GM19035 (cell line): ENCODE data around the gene ZFYVE27.

Experiments
- ATAC-seq: cut with Tn5 transposase; IDR thresholded peaks from one replicate; pipeline ENCODE4 v1.9.1; 2021; ENCODE audit not compliant: unreplicated experiment

The ZFYVE27 gene

DNA sequence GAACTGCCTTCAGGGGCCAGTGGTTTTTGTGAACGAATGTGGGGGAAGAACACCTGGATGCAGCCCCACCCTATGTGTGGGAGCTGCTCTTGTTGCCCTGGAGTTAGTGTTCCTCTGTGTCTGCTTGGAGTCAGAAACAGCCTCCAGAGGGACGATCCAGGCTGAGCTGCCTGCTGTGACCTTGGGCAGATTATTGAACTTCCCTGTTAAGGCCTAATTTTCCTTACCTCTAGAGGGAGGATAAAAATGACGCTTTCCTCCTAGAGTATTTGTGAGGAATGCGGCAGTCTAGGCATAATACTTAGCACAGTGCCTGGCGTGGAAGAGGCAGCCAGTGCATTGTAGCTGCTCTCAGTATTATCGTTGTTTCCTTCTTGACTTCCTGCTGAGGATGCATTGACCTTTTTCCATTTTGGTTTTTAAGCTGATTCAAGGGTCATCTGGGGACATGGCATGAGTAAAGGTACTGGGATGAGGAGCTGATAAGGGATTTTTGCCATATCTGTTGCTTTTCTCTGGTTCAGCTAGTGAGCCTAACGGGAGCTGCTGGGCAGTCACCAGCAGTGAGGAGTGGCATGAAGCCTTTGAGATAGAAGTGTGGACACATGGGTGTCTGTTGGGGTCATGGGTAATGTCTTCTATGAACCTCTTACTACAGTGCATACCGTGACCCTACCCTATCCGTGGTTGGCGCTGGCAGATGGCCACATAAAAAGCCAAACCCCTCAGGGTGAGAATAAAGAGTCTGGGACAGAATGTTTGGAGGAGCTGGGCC is 6.4 kb downstream of the ZFYVE27 start:
- ATAC-seq = no peak

DNA sequence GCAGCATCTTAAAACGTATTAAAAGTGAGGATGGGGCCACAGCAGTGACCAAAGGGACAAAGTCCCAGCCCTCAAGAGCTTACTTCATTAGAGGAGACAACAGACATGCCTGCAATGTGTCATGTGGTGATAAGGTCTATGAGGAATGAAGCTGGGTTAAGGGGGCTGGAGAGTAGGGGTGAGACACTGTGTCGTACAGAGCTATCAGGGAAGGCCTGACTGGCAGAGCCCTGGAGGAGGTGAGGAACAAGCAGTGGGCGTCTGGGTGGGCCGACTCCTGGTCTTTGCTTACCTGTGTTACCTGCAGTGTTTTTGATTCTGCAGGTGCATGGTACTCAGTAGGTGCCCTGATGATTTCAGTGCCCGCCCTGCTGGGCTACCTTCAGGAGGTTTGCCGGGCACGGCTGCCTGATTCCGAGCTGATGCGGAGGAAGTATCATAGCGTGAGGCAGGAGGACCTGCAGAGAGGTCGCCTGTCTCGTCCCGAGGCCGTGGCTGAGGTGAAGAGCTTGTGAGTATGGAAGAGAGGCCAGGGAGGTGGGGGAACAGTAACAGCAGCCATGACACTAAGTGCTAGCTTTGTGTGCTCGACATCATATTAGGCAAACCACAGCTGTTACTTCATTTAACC is 7.6 kb downstream of the ZFYVE27 start:
- ATAC-seq = no peak

DNA sequence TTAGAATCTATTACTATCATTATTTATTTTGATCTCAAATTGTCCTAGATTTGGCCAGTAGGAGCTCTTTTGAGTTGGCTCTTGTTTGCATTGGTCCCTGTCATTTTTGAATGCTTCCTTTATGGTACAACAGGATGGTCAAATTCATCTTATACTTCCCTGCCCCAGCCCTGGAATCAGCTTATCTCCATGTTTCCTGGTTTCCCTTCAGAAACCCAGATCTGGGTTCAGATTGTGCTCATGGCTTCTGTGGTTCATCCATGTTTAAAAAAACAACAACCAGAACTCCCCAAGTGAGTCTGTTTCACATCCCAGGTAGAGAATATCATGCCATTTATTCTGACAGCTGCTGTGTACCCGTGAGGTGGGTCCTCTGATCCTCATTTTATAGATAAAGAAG is 10.6 kb downstream of the ZFYVE27 start:
- no peak for ATAC-seq

DNA sequence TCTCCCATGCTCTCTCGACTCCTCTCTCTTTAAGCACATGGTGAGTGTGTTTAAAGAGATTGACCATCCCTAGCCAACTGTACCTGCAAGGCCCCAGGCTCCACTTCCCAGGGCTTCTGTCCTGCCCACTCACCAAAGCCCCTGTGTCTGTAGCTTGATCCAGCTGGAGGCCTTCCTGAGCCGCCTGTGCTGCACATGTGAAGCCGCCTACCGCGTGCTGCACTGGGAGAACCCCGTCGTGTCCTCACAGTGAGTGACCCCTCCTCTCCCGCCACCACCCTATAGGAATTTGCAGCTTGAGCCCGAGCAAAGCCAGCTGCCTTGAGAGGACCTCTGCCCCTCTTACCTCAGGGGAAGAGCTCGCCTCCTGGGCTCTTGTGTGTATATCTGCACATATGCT is 11.2 kb downstream of the ZFYVE27 start:
- no peak for ATAC-seq

DNA sequence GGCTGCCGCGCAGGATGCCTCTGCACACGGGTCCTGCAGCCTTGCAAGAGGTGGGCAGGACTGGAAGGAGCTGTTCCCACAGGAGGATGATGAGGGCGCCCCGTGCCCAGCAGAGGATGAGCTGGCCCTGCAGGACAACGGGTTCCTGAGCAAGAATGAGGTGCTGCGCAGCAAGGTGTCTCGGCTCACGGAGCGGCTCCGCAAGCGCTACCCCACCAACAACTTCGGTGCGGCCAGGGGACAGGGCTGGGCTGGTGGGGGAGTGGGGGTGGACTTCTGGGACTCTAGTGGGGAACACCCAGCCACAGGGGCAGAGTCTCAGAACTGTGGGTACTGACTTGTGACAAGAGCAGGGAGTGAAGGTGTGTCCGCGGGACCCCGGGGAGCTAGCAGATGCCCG is 16.0 kb downstream of the ZFYVE27 start:
- no peak for ATAC-seq

DNA sequence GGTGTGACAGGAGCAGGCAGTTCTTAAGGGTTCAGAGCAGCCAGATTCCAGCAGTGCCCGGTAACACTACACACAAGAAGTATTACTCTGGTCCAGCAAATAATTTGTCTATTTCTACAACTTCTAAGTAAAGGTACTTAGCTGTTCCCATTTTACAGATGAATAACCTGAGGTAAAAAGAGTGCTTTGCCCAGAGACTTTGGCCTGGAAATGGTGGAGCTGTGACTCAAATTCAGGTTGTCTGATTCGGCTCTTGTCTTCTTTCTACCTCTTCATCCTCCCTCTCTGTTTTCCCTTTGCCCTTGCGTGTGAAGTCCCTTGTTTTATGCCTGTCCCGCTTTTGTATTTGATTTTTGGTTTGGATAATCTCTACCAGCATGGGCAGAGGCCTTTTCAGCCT is 17.8 kb downstream of the ZFYVE27 start:
- no peak for ATAC-seq

DNA sequence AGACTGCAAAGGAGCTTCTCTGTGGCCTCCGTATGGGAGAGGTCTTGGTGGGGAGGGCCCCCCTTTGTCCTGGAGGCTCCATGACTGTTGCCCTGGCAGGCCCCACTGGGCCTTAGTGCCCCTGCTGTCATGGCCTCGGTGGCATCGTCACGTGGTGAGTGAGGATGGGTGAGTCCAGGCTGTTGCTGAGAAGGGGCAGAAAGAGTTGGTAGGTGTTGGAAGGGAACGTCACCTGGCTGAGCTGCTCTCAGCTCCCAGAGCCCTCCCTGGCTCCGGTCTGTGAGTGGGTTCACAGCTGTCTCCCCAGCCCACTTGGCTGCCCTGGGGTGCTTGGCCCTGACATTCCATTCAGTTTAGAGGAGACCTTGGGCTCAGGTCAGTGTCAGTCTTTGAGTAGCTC is 18.8 kb downstream of the ZFYVE27 start:
- no peak for ATAC-seq

DNA sequence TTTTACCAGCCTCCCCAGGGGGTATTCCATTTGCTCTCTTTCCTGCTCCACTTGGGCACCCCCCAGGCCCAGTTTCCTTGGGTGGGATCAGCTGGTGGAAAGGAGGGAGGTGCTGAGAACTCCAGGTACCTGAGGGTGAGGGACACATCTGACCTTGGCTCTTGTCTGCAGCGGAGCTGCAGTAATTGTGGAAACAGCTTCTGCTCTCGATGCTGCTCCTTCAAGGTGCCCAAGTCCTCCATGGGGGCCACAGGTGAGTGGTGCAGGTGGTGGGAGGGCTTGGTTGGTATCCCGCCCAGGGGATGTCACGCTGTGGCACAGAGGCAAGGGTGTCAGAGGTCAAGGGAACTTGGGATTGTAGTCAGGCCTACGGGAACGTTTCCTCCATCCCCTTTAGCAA is 20.5 kb downstream of the ZFYVE27 start:
- ATAC-seq = no peak

DNA sequence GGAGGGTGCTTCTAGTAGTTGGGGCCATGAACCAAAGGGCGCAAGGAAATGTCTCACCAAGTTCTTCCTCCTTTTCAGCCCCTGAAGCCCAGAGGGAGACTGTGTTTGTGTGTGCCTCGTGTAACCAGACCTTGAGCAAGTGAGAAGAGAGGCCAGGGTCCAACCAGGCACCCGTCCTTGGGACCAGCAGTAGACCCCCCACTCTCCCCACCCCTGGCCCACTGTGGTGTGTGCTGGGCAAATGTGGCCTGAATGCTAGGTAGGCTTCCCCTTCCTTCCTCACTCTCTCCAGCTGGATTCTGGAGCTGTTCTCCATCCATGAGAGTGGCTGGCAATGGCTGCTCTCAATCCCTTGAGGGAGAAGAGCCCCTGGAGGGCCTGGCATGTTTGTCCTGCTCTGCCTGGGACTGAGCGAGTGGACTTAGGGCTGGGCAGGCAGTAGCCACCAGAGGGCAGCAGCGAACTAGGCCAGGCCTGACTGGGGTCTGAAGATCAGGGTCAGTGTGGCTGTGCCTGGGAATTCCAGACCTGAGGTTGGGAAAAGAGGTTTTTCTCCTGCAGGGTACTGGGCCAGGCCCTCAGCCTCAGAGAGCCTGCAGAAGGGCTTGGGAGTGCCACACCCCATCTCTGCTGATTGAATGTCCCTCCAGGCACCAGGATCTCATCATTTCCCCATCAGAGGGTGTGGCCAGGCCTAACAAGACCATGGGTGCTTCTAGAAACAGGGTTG is 22.4 kb downstream of the ZFYVE27 start:
- peak; percentile 59 for ATAC-seq

DNA sequence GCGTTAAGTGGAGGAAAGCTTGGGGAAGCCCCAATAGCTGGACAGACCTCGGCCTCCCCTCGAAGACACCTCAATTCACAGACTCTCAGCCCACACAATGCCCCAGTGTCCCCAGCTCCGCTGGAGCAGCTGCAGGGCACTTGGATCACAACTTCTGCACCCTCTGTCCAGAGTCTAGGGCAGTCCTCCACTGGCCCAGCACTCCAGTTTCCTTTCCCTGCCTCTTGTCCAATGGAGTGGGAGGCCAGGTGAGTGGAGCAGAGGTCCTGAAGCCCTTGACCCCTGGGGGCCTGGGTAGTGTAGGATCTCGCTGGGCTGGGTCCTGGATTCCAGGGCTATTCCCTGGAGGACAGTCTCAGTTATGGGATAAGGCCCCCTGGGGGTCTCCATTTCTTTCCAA is 23.0 kb downstream of the ZFYVE27 start:
- ATAC-seq = no peak

DNA sequence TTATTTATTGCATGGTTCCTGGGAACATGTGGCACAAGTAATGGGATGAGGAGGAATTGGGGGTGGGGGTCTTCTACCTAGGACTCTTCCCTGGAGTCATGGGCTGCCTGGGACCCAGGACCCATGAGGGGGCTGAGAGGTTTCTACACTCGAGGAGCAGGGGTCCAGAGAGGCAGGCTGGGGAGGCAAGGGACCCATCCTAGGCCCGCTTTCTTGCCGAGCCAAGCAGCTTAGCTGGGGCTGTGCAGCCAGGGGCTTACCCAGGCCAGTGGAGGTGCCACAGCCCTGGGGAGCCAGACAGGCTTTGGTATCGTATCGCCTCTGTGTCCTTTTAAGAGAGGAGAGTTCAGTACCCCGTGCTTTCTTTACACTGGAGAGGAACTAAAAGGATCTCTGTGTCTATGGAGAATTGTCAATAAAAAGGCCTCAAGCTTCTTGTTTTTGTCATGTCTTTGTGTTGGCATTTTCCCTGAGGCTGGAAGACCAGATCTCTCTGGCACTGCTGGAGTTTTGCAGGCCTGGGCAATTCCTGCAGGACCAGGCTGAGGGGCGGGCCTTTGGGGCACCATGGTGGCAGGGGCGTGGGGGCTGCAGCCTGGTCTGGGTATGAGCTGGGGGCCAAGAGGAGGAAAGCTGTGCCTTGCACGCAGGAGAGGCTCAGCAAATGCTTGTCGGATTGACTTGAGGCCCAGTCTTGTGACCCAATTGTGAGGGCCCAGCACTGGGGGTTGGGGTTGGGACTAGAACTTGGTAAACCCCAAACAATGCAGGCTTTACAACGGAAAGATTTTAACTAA is 23.7 kb downstream of the ZFYVE27 start:
- ATAC-seq = no peak

DNA sequence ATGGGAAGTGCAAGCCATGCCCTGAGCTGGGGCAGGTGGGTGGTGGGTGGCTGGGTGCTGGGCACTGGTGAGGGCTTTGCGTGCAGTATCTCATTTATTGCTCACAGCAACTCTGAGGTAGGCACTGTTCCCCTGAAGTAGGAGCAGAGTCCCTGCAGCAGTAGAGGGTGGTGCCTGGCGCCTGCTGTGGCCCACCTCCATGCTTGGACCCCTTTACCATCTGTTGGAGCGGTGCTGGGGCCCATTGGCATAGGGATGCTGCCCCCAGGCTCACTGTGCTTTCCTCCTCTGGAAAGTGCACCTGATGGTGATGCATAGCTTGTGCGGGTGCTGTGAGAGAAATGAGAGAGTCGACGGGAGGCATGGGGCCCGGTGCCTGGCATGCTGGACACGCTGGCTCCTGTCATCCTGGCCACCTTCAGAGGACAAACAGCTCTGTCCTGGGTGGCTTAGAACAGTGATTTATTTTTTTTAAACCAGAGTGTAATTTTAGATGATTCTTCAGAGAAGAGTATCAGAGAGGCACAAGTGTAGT is 24.5 kb downstream of the ZFYVE27 start:
- ATAC-seq = no peak

DNA sequence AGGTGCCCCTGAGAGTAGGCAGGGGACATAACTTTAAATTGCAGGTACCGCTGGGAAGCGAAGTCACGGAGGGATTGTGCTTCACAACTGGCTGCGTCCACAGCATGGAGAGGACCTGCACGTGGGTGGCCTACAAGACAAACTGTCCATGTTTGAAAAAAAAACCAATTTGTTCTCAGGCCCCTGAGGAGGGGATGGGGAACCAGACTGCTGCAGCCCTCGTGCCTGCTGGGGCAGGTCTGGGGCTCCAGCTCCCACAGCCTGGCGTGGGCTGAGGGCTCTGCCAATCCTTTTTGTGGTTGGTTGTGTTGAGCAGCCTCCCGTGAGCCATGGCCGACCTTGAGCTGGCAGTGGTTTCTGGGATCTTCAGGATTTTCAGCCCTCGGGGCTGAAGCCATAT is 25.1 kb downstream of the ZFYVE27 start:
- no peak for ATAC-seq

DNA sequence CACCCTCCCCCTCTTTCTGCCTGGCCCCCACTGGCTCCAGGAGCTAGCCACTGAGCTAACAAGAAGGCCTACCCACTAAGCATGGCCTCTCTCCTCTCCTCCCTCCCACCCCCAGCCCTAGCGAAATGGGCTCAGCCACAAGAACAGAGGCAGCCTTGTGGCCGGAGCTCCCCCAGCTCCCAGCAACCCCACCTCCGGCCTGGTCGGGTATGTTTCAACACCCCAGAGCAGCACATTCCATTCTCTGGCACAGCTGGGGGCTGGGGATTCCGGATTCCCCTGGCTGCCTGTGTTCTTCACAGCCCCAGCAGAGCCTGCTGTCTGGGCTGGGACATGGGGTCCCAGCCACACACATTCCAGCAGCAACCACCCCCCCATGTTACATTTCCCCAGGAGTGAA is 25.9 kb downstream of the ZFYVE27 start:
- no peak for ATAC-seq

DNA sequence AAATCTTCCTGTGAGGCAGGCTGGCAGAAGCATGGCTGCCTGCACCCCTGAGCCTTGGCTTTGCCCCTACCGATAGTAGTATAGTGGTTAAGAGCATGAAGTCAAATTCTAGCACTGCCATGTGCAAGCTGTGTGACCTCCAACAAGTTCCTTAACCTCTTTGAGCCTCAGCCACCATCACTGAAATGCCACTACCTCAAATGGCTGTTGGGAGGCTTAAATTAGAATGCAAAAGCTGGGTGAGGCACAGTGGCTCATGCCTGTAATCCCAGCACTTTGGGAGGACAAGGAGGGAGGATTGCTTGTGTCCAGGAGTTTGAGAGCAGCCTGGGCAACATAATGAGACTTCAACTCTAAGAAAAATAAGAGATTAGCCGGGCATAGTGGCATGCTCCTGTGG is 26.5 kb downstream of the ZFYVE27 start:
- ATAC-seq = no peak

DNA sequence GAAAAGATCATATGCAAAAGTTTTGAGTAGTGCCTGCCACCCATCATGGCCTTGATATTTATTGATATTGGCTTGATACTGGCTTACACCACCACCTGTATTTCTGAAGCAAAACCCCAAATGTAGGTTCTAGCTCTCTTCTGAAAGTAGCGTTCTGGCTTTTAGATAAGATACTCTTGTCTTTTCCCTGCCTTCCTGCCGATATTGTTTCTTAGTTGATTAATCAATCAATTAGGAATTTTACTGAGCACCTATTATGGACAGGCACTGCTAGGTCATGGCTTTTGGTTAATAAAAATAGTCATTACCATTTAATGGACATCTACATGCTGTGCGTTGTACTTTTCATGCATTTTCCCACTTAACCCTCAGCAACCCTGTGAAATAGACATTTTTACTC is 27.0 kb downstream of the ZFYVE27 start:
- ATAC-seq = no peak

DNA sequence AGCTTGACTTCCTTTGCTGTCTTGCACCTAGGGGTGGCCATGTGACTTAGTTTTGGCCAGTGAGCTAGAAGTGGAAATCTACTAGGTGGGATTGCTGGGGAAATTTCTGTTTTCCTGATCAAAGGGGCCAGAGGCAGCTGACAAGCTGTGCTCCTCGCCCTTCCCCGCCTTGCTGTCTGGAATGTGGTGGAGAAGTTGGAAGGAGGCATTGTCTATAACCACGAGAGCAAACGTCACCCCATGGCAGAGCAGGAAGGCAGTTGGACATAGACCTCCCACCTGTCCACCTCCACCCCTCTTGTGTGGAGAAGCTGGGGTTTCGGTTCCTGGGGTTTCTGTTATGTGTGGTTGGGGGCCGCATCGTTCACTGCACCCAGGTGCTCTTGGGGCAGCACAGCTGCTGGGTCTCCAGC is 27.6 kb downstream of the ZFYVE27 start:
- no peak for ATAC-seq

DNA sequence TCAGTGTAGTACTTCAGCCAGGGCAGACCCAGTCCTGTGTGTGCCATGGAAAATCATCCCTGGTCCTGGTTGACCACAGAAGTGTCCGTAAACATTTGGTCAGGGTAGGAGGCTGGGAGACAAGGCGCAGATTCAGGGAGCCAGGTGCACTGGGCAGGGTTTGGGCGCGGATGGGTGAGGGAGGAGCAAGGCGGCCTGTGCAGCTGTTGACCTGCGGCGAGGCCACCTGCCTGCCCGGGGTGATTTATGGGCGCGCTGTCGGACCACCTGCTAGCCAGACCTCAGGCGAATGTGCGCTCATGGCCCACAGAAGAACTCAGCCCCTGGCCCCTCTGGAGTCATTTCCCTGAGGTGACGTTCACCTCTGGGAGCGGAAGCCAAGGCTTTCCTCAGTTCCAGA is 28.3 kb downstream of the ZFYVE27 start:
- ATAC-seq = no peak

DNA sequence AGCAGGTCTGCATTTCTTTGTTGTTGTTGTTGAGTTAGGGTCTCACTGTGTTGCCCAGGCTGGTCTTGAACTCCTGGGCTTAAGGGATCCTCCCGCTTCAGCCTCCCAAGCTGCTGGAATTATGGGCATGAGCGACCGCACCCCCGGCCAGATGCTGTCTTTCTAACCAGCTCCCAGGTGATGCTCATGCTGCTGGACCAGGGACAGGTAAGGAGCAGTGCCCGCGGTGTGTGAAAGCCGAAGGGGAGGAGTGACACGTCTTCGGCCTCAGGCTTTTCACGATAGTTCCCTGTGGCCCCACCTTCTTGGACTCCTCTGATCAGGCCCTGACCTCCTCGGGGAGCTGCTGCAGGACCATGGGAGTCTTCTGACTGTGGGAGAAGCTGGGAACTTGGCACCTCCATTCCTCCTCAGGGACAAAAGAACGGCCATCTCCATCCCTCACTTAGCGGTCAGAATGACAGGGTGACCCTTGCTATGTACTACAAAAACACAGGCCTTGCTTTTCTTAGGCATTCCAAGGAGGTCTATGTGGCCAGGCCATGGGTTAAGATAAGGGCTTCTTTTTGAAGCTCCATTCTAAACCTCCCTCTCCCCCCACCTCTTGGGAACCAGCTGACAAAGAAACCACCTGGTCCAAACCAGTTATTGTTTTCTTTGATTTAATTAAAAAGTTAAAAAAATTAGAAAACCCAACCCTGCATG is 29.3 kb downstream of the ZFYVE27 start:
- no peak for ATAC-seq
